H1 (cell line): Measurements from ENCODE around the gene CHRNA3. TPM values are rescaled to one million over a fixed set of nuclear protein-coding genes. Genes with fewer than 3 reads are reported as not detected.

Experiments
- BCL11A ChIP-seq, 2 experiments: IDR thresholded peaks; one replicate each; pipeline ENCODE4 v1.6.1; 2011; ENCODE audit warnings: low read depth in 2 of 2, low read length in 2 of 2, mild to moderate bottlenecking in 2 of 2
- CBX5 ChIP-seq: fragments of 300-800, 300-1000 bp; sonication (generic); IDR thresholded peaks from 2 replicates; pipeline ENCODE4 v1.7.1; 2016; ENCODE audit warnings: antibody characterized with exemption, low read length, low read depth
- CHD1 ChIP-seq: IDR thresholded peaks from 2 replicates; pipeline ENCODE4 v1.6.1; 2012; ENCODE audit warnings: low read depth, low read length, improper control_type of control experiment
- CHD7 ChIP-seq: fragments of 300-600 bp; sonication (generic); IDR thresholded peaks from 2 replicates; pipeline ENCODE4 v1.7.1; 2012; ENCODE audit warnings: low read length, moderate library complexity, mild to moderate bottlenecking, inconsistent platforms; ENCODE audit not compliant: insufficient replicate concordance
- CTBP2 ChIP-seq: IDR thresholded peaks from 2 replicates; pipeline ENCODE4 v1.7.0; 2011; ENCODE audit warnings: borderline replicate concordance, mild to moderate bottlenecking, moderate library complexity, mixed read lengths, low read length; ENCODE audit not compliant: insufficient read depth, insufficient read length
- HDAC6 ChIP-seq: IDR thresholded peaks from one replicate; pipeline ENCODE4 v1.7.1; 2012; ENCODE audit warnings: low read depth, mild to moderate bottlenecking, inconsistent platforms, low read length, moderate library complexity
- JUN ChIP-seq: IDR thresholded peaks from 2 replicates; pipeline ENCODE4 v1.6.1; 2011; ENCODE audit warnings: low read depth, mild to moderate bottlenecking, improper control_type of control experiment, low read length
- KDM5A ChIP-seq: fragments of 200-600 bp; IDR thresholded peaks from 2 replicates; pipeline ENCODE4 v1.7.1; 2012; ENCODE audit warnings: mild to moderate bottlenecking, low read length, inconsistent platforms, mixed read lengths
- MAFK ChIP-seq: IDR thresholded peaks from 2 replicates; pipeline ENCODE4 v1.6.1; 2012; ENCODE audit warnings: low read depth, mild to moderate bottlenecking, improper control_type of control experiment, low read length
- NRF1 ChIP-seq: IDR thresholded peaks from 2 replicates; pipeline ENCODE4 v1.6.1; 2011; ENCODE audit warnings: mild to moderate bottlenecking, low read depth, low read length, improper control_type of control experiment
- RNF2 ChIP-seq: fragments of 200-900, 300-1000 bp; sonication (generic); IDR thresholded peaks from 2 replicates; pipeline ENCODE4 v1.7.1; 2016; ENCODE audit warnings: borderline replicate concordance, low read depth, mild to moderate bottlenecking, antibody characterized with exemption, low read length; ENCODE audit not compliant: poor library complexity, severe bottlenecking; ENCODE audit errors: missing control alignments
- TAF7 ChIP-seq: optimal IDR thresholded peaks from 2 replicates; pipeline ENCODE3; 2011; ENCODE audit warnings: low read depth, mild to moderate bottlenecking, inconsistent platforms, low read length, moderate library complexity, borderline replicate concordance
- polyA plus RNA-seq, 7 experiments: library from polyadenylated mRNA; depleted of rRNA in 3 of 7; stranded (reverse) in 5 of 7; unstranded in 2 of 7; fragments of >200 nt in 5 of 7; fragments of 200-250 nt in 2 of 7; gene quantifications; 1 replicate in 5 of 7; 2 replicates in 1 of 7; 4 replicates in 1 of 7; pipeline versions ENCODE4 v1.2.1 to v1.2.3, GENCODE V29; 2011 to 2013; ENCODE audit warnings: missing spikeins in 2 of 7, mixed read lengths in 2 of 7
- total RNA-seq: library from RNA; stranded (reverse); fragmentation: NEBNext Ultra II Directional; extraction: Animal tissue kit (Norgen Biotek cat#: 25700); gene quantifications from 2 replicates; pipeline ENCODE4 v1.2.1, GENCODE V29; 2021

CHRNA3 gene
- total and polyA plus RNA-seq, 2 of the 8 experiments (the other 6 are each of a cell fraction or from before 2014, with no cell fraction given) = 2.1 to 4.7 TPM

DNA sequence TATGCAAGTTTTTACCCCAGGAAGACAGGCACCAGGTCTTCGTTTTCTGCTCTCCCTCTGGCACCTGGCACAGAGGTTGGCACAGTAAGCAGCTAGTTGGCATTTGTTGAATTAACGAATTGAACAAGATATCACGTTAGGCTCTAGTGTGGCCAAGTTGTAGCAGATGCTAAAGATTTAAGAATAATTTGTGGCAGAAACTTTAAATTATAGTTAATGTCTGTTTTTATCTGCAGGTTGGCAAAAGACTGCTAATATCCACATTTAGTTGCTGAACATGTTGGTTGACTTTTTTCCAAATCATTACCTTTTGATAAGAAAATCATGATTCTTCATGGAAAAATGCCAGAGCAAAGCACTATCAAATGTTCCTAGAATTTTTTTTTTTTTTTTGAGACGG lies 47.4 kb downstream of the CHRNA3 start (continued):
- TF ChIP-seq CHD7 = no peak
- no peak for TF ChIP-seq CHD1
- no peak for TF ChIP-seq RNF2
- TF ChIP-seq JUN = no peak
- TF ChIP-seq MAFK = no peak
- no peak for TF ChIP-seq HDAC6
- no peak for TF ChIP-seq CBX5
- TF ChIP-seq TAF7 = no peak
- no peak for TF ChIP-seq BCL11A (IDR thresholded peaks at IDR 0.05; ENCODE audit: low read depth in 2 of 2, low read length in 2 of 2)
- TF ChIP-seq CTBP2 = no peak
- no peak for TF ChIP-seq KDM5A
- TF ChIP-seq NRF1 = no peak
